ENCODE results near the gene HDAC7.
"Not testable (repeated sequence)": the region's sequence is repeated elsewhere in the genome, so short reads cannot be mapped to it uniquely, and the experiment has no call there.

The HDAC7 gene

DNA sequence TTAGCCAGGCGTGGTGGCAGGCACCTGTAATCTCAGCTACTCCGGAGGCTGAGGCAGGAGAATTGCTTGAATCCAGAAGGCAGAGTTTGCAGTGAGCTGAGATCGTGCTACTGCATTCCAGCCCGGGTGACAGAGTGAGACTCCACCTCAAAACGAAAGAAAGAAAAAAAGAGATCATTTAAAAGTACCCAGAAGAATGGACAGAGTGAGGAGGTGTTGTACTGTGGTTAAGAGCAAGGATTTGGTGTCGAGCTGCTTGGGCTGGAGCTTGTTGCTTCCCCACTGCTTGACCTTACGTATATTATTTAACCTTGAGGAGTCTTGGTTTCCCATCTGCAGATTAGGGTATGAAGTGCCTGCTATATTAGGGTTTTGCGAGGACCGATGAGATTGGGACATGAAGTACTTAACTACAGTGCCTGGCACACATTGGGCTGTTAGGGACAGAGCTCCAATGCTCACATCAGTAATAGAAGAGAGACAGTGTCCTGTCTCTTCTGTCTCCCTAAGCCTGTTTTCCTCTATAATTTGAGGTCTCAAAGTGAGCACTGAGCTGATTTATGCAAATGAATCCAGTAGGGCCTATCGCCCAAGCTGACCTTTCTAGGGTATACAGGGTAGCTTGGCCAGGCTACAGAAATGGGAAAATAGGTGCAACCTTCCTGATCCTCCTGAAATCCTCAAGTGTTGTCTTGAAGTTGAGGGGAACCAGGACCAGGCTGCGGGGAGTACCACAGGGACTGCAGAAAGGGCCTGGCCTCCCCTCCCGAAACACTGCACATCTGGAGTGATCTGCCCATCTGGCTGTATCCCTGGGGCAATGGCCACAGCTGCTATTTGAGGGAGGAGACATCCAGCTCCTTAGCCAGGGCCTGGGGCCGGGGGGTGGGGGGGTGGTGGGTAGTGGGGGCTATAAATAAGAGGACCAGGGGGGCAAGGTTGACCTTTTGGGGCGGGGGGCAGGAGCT is 8.6 kb upstream of the HDAC7 start:
- no peak for DNase-seq (ENCODE audit: low read depth)

DNA sequence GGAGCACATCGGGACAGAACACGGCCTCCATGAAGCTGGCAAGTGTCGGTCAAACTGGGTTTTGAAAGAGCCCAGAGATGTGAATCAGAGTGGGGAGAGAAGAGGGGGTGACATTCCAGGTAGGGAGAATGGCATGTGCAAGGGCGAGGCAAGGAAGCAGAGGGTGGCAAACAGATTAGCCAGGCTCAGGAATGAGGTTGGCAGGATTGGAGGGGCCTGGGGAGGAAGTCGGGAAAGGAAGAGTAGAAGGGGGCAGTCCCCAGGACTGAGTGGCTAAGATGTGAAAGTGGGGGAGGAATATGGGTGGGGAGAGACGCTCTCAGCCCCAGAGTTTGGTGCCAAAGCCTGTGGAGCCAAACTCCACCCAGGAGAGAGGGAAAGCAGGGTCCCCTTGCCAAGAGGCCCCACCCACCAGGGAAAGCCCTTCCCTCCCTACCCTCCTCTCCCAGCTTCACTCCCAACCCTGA is 5.5 kb upstream of the HDAC7 start:
- no peak for DNase-seq (ENCODE audit: low read depth)

DNA sequence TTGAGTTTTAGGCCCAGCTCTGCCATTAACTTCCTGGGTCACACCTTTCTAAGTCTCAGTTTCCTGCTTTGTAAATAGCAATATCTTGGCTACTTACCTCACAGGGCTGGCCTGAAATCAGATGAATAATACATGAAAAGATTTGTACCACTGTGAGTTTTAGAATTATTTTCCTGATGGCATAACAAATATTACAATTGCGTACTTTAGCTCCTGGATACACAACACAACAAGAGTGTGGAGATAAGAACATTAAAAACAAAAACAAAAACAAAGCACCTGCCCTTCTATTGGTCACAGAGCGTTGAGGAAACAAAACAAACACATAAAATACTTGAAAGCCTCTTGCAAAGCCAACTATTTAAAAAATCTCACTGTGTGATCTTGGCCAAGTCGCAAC is 4.9 kb upstream of the HDAC7 start:
- no peak for DNase-seq (ENCODE audit: low read depth)

DNA sequence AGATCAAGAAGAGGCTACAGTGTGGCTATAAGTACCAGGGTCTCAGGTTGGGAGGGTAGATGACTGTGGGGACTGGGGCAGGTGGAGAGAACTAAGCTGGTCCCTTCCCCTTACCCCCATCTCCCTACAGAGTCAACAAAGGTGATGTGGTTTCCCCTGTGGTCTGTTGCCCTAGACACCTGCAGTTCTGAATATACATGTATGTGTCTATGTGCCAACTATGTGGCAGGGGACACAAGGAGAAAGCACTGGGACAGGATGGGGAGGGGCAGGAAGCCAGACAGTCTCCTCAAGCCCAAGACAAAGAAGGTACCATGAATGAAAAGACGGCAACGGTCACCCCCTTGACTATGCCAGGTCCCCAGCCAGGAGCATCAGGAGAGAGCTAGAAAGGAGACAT is 4.5 kb upstream of the HDAC7 start:
- DNase-seq (ENCODE audit: low read depth) = no peak

DNA sequence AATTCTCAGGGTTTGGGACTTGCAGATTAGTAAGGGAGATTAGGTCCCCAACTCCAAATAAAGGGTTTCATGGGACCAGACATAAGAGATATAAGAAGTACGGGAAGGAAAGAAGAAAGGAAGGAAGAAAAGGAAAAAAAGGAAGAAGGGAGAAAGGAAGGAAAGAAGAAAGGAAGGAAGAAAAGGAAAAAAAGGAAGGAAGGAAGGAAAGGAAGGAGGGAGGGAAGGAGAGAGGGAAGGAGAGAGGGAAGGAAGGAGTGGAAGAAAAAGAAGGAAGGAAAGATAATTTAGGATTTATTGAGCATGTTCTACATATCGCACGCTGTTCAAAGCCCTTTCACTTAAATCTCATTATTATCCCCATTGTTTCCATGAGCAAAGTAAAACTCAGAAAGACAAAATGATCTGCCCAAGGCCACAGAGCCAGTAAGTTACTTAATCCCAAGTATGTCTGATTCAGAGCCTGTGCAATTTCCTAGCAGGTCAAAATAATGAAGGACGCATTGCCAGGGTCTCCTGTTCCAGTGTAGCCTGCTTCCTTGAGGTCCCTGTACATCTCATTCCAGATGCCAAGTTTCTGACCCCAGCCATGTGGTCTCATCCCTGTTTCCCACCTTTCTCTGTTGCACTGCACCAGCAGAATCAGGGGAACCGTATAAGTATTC is 3.9 kb upstream of the HDAC7 start:
- no peak for DNase-seq (ENCODE audit: low read depth)

DNA sequence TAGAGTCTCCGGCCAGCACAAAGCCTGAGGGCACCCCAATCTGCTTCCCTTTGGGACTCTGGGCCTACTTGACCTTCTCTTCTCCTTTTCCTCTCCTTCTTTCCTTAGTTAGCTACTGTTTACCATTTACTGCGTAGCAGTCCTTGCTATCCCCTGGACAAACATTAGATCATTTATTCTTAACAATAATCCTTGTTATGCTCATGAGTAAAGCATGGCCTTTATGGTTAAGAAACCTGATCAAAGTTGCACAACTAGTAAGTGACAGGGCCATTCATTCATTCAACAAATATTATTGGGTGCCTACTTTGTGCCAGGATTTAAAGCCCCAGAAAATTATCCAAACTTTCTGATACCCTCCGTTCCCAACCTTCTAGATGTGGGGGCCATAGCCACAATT is 3.2 kb upstream of the HDAC7 start:
- no peak for DNase-seq (ENCODE audit: low read depth)

DNA sequence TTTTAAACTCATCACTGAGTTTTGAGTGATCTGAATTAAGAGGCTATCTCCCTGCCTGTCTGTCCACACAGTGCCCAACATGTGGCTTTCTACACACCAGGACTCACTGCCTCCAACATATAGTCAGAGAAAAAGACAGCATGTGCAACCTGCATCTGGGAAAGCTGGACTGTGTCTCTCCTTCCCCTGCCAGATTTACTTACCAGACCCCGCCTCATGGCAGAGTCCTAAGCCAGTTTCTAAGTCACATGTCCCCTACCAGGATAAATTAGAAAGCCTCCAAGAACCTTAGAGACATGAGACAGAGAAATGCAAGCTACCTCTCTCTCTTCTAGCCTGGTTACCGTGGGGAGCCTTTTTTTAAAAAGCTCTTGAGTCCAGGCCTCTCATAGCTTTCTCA is 2.7 kb upstream of the HDAC7 start:
- DNase-seq (ENCODE audit: low read depth) = no peak

DNA sequence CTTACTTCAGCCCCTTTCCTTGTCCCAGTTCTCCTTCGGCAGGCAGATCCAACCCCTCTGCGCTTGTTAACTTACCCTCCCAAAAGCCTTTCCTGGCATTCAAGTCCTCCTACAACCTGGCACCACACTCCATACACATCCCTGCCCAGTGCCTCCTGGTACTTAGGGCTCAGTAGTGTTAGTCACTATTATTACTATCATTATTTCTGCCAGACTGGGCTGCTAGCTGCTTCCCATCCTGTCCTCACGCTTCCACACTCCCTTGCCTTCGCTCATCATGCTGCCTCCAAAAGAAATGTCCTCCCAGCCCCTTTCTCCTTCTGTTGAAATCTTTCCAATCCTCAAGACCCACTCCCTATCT is 1.6 kb upstream of the HDAC7 start:
- no peak for DNase-seq (ENCODE audit: low read depth)

DNA sequence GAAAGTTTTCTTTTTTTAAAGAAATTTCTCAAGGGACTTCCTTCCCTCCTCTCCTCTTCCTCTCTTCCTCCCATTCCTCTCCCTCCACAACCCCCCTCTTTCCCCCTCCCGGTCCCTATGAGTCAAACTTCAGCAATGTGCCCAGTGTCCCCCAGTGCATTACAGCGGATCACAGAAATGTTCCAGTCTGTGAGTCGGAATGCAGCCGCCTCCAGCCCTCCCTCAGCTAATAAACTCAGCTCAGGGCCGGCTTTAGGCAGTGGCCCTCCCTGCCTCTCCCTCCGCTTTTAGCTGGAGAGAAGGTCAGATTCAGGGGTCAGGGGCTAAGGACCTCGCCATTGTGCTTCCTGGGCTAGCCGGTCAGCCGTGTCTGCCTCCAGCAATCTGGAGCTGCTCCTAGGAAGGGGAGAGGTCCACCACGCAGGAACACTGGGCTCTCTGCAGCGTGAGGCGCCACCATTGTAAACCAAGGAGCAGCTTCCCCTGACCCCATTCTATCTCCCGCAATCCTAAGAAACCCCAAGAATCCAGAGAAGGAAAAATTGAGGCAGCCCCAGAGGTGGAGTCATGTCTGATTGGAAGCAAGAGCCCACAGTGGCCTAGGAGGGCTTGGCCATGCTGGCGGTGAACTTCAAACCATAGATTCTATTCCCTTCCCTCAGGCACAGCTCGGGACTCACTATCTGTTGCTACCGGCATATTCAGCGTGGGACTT is 1.1 kb upstream of the HDAC7 start:
- DNase-seq (ENCODE audit: low read depth) = peak; percentile 95

DNA sequence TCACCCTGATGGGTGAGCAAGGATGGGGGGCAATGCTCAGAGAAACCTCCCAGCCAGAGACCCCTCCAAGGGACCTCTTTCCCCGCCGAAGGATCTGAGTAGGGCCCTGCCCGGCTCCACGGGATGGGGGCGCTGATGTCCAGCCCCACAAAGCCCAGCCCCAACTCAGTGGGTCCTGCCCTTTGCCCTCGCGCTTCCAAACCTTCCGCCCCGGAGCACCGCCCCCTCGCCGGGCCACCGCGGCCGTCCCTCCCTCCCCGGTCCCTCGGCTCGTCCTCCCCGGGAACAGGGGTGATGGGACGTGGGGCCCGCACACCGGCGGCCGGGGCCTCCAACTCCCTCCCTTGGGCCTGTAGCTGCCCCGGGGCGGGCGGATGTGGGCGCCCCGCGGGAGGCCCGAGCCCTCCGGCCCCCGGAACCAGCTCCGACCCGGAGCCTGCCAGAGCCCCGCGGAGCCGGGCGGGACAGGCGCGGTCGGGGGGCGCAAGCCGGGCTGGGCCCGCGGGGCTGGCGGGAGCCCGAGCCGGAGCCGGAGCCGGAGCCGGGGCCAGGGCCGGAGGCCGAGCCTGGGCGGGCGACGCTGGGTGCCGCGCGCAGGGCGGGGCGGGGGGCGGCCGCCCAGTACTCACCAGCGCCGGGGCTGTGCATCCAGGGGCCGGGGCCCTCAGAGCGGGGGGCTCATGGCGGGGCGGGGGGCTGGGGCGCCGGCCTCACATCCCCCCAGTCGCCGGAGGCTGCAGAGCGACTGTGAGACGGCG is 386 bp downstream of the HDAC7 start:
- no peak for DNase-seq (ENCODE audit: low read depth)

DNA sequence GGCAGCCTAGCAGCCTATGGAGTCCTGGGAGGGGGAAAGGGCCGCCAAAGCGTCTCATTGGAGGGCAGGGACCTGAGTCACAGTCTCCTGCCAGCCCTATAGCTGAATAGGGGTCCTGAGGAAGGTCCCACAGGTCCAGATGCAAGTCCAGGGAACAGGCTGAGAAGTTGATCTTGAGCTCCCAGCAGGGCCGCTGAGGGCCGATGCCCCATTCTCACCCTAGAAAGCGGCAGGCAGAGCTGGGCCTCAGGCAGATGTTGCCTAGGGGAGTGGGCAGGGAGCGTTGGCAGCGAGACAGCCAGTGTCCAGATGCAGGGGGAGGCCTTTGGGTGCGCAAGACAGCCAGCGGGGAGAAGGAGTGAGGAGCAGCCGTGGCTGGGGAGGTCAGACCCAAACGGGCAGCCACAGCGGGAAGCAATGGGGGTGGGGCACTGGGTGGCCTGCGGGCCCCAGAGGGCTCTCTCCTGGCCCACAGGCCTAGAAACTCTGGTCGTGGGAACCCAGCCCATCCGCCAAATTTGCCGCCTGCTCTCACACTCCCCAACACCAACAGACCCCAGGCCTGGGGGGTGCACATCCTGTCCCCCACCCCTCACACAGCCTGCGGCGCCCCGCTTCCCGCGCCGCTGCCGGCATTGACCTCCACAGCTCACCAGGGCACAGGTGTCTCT is 1.1 kb downstream of the HDAC7 start:
- DNase-seq (ENCODE audit: low read depth) = no peak

DNA sequence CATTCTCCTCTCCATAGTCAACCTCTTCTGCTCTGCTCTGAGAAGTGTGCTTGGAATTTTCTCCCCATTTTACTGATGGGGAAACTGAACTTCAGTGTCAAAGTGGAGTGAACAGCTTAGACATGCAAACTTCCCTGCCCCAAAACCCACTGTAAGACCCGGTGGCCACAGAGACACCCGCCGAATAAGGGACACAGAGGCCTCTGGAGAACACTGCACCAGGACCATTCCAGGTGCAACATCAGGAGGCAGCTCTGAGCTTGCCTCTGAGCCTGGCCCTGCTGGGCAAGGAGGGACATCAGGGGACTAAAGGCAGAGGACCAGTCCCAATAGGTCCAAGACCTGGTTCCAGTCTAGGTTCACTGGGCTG is 1.7 kb downstream of the HDAC7 start:
- DNase-seq (ENCODE audit: low read depth) = no peak

DNA sequence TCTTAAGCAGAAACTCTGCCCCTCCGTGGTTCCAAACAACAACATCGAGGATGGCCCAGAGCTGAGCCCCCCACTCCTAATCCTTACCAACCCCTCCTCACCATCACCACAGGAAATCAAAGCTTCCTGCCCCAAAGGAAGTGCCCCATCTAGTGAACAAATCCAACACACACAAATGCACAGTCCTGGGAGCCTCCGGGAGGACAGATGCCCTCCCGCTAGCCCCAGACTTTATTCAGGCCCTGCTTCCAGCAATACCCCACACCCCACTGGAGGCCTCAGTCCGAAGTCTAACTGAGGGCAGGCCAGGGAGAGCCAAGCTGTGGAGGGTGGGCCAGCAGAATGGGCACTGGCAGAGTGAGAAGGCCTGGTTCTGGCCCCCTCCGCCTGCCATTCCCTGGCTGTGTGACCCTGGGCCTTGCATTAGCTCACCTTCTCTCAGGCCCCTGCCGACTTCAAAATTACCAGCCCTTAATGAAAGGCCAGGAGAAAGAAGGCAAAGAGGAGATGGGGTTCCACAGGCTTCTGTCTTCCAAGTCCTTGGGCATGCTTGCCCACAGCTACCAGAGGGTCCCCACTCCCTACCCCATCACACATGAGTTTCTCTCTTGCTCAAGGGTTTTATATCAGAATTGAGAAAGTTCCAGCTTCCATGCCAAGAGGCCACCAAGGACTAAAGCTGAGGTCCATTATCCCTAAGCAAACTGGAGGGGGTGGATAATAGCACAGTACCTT is 2.3 kb downstream of the HDAC7 start:
- no peak for DNase-seq (ENCODE audit: low read depth)

DNA sequence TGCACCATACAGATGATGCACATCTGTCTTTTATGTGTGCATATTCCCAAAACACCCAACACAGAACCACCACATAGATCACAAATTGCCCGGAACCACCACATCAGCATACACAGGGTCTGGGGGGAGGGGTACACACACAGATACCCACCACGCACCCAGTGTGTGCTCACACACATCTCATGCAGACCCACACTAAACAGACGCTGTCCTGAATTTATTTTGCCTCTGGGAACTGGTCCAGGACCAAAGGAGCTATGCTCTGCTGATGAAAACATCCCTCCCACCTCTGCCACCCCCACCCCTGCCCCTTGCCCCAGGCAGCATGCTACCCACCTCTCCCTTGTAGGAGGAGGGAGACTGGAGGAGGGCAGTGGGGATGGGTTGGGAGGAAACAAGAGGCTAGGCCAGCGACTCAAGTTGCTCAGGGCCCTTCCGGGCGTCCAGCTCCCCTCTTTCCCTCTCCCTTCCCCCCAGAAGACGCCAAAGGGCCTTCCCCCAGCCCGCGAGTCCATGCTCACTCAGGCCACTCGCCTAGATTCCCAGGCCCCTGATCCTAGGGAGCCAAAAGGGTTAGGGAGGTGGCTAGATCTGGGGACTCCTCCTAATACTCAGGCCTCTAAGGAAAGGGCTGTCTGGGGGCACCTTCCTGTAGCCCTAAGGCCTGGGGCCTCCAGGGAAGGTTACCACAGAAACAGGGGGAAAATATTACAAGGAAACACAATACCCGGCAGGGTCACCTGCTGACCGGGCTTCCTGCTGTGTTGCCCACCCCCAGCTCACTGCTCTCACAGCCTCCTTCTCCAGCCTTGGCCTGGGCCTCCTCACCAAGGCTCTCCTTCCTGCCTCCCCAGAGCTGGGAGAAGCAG is 3.1 kb downstream of the HDAC7 start:
- DNase-seq (ENCODE audit: low read depth) = no peak

DNA sequence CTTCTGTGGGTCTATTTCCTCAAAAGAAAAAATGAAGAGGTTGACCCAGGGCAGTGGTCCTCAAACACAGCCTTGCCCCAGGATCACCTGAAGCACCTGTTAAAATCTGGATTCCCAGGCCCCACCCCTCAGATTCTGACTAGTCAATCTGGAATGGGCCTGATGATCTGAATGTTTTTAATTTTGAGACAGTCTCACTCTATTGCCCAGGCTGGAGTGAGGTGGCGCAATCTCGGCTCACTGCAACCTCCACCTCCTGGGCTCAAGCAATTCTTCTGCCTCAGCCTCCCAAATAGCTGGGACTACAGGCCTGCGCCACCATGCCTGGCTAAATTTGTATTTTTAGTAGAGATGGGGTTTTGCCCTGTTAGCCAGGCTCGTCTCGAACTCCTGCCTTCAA is 4.3 kb downstream of the HDAC7 start:
- DNase-seq (ENCODE audit: low read depth) = not testable (repeated sequence)

DNA sequence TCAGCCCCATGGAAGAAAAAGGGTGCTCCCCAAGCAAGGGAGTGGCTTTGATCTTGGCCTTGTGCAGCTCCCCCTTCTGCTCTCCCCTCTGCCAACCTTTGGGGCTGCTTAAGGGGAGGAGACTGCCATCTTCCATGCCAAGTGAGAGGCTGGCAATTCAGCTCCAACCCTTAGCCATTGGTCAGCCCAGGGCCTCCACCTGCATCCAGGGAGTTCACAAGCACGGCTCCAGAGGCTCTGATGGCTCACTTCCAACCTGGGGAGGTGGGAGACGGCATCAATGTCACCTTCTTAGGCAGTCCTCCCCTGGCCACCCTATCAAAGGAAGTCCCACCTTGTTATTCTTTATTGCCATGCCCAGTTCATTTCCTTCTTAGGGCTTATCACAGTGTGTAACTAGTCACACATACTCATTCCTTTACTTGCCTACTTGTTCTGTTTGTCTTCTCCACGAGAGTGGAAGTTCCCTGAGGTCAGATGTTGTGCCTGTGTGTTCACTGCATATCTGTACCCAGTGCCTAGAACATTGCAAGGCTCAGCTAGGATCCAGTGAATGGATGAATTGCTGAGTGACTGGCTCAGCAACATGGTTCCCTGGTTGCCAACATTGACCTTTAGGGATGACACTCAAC is 5.0 kb downstream of the HDAC7 start:
- no peak for DNase-seq (ENCODE audit: low read depth)

DNA sequence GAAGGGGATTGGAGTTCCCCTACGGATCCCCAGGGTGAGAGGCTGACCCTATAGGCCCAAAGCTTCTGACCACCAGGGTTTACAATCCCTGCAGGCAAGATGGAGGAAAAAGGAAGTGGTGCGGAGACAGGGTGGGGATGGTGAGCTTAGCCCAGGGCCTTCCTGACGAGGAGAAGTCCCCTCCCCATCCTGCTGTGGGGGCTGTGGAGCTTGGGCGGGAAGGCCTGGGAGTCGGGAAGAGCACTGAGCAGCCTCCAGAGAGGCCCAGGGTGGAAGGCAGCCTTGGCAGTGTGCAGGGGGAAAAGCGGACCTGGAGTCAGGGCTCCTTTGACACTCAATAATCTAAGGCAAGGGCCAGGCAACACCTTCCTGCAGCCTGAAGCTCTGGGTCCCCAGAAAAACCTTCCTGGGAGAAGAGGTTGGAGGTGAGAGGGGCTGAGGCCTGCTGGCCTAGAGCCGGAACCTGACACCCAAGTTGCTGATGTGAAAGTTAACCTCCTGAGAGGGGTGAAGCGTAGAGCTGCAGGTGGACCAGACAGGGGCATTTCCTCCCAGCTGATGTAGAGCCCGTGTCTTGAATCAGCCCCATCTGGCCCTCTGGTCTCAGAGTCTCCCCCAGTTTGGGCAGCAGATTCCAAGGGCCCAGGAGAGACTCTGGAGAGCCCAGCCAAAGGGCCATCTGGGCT is 6.0 kb downstream of the HDAC7 start:
- no peak for DNase-seq (ENCODE audit: low read depth)

DNA sequence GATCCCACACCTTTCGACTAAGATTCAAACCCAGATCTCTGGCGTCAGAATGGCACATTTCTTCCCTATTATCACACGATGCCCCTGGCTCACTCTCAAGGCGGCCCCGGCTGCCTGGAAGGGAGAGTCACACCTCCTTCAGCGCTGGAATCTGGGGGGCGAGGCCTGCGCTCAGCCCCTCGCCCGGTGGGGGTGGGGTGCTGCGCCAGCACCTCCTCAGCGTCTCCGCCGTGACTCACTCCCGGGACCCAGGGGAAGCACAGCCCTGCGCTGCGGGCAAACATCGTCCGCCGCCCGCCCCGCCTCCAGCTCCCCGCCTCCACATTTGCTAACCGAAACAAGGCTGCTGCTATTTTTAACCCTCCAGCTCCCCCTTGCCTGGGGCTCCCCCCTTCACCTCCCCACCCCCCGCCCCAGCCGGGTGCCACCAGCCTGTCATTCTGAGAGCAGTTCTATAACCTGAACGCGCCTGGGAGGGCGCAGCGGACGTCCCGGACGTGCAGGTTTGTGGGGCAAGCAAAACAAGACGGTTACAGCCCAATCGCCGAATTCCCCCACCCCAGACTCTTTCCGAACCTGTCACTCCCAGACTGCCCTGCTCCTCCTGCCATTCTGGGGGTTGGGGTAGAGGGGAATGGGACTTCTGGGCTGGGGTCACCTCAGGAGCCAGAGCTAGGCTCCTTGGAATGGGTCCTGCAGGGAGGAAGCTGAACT is 6.7 kb downstream of the HDAC7 start:
- peak; percentile 81 for DNase-seq (ENCODE audit: low read depth)

Data from stromal cell of bone marrow (primary cell).